Measurements from ENCODE around the gene GATA2.

DNA sequence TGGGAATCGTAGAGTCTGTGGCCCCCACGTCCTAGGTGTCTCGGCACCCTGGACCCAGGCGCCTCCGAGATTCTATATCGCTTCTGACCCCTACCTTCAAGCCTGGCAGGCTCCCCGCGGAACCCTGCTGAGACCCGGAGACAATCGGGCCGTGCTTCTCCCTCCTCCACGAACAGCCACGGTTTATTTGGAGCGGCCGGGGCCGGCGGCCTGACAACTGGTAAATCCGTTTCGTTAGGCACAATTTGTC lies 1.4 kb downstream of the GATA2 start:
- TF ChIP-seq, protein P1, sequence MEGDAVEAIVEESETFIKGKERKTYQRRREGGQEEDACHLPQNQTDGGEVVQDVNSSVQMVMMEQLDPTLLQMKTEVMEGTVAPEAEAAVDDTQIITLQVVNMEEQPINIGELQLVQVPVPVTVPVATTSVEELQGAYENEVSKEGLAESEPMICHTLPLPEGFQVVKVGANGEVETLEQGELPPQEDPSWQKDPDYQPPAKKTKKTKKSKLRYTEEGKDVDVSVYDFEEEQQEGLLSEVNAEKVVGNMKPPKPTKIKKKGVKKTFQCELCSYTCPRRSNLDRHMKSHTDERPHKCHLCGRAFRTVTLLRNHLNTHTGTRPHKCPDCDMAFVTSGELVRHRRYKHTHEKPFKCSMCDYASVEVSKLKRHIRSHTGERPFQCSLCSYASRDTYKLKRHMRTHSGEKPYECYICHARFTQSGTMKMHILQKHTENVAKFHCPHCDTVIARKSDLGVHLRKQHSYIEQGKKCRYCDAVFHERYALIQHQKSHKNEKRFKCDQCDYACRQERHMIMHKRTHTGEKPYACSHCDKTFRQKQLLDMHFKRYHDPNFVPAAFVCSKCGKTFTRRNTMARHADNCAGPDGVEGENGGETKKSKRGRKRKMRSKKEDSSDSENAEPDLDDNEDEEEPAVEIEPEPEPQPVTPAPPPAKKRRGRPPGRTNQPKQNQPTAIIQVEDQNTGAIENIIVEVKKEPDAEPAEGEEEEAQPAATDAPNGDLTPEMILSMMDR (IDR thresholded peaks at IDR 0.05): no peak
- TF ChIP-seq POLR2A (IDR thresholded peaks at IDR 0.05): no peak

Data from tibial nerve (tissue), 3 donors.